Muscle layer of colon (tissue), 2 donors: Measurements from ENCODE around the gene BTBD1.
"Not testable (repeated sequence)": the region's sequence is repeated elsewhere in the genome, so short reads cannot be mapped to it uniquely, and the experiment has no call there.

Experiments
- H3K27ac ChIP-seq: one replicate; pipeline ENCODE4 v1.7.0; 2013; ENCODE audit warnings: low read depth, mild to moderate bottlenecking, low read length, moderate library complexity
- H3K27me3 ChIP-seq, 2 donors: one replicate each; pipeline ENCODE4 v1.7.0; 2013; ENCODE audit warnings: low read length in 2 of 2, mild to moderate bottlenecking in 2 of 2; ENCODE audit not compliant: insufficient read depth in 2 of 2, control insufficient read depth in 1 of 2
- H3K36me3 ChIP-seq: one replicate; pipeline ENCODE4 v1.7.0; 2013; ENCODE audit warnings: mild to moderate bottlenecking, low read length; ENCODE audit not compliant: insufficient read depth
- H3K4me1 ChIP-seq: one replicate; pipeline ENCODE4 v1.7.0; 2013; ENCODE audit warnings: mild to moderate bottlenecking, low read length; ENCODE audit not compliant: insufficient read depth
- H3K4me3 ChIP-seq, 2 donors: one replicate each; pipeline ENCODE4 v1.7.0; 2013; ENCODE audit warnings: low read length in 2 of 2, low read depth in 1 of 2, mild to moderate bottlenecking in 1 of 2, moderate library complexity in 1 of 2
- H3K9ac ChIP-seq: one replicate; pipeline ENCODE4 v1.7.0; 2013; ENCODE audit warnings: low read length
- H3K9me3 ChIP-seq: one replicate; pipeline ENCODE4 v1.7.0; 2013; ENCODE audit warnings: mild to moderate bottlenecking, low read length
- donor health status: abdominal sarcoma.
- donor health status: Adenocarcinoma of cecum.

BTBD1 gene

GRCh38 chr15:83011271-83012075, 55.6 kb downstream of the BTBD1 start, which contains the start of gene C15orf40:
C15orf40 (minus strand) TSS chr15:83011639; CDS start chr15:83011607, 32 bp downstream.
- H3K36me3 ChIP-seq: peaks cover 23% of the 10 kb centered on the region
- H3K27ac ChIP-seq: peak within 1 kb of the TSS; percentile 91
- peaks cover 25% of the 10 kb centered on the region for H3K4me1 ChIP-seq
- no peaks in the 10 kb centered on the region for H3K27me3 ChIP-seq
- H3K9ac ChIP-seq: peak within 1 kb of the TSS; percentile 69
- H3K4me3 ChIP-seq: peak within 1 kb of the TSS; percentile 71 to 99
- no peaks in the 10 kb centered on the region for H3K9me3 ChIP-seq

- Histone ChIP-seq H3K4me1 (peaks cover 25% of the 10 kb centered on the region), H3K9ac (peak overlapping the region; percentile 69), H3K4me3 (peak overlapping the region; percentile 71 to 99), H3K36me3 (peaks cover 23% of the 10 kb centered on the region), H3K9me3 (no peaks in the 10 kb centered on the region), H3K27me3 (no peaks in the 10 kb centered on the region), H3K27ac (peak overlapping the region; percentile 91)
Observed at GRCh38 chr15:83010709-83011270, 56.3 kb downstream of the BTBD1 start.

GRCh38 chr15:83000672-83001031, 66.4 kb downstream of the BTBD1 start:
- H3K4me1 ChIP-seq, H3K4me3 ChIP-seq, H3K36me3 ChIP-seq, H3K9me3 ChIP-seq, H3K9ac ChIP-seq, H3K27me3 ChIP-seq, H3K27ac ChIP-seq: not testable (repeated sequence)

GRCh38 chr15:82999905-83000671, 67.0 kb downstream of the BTBD1 start:
- Histone ChIP-seq H3K27me3 (no peaks in the 10 kb centered on the region), H3K4me1 (peaks cover 7% of the 10 kb centered on the region), H3K27ac (peak overlapping the region; percentile 10), H3K4me3 (peak overlapping the region; percentile 9 to 39), H3K36me3 (no peaks in the 10 kb centered on the region), H3K9ac (peak overlapping the region; percentile 11), H3K9me3 (no peaks in the 10 kb centered on the region)

- Histone ChIP-seq H3K27ac (no peak overlapping the region), H3K4me3 (no peak overlapping the region), H3K36me3 (no peaks in the 10 kb centered on the region), H3K4me1 (peaks cover 7% of the 10 kb centered on the region), H3K9me3 (no peaks in the 10 kb centered on the region), H3K9ac (no peak overlapping the region), H3K27me3 (no peaks in the 10 kb centered on the region)
Observed at GRCh38 chr15:82999426-82999825, 67.6 kb downstream of the BTBD1 start.

GRCh38 chr15:82995938-82996337, 71.1 kb downstream of the BTBD1 start:
- Histone ChIP-seq H3K9me3 (no peaks in the 10 kb centered on the region), H3K27ac (no peak overlapping the region), H3K4me3 (no peak overlapping the region), H3K27me3 (no peaks in the 10 kb centered on the region), H3K9ac (no peak overlapping the region), H3K36me3 (peaks cover 4% of the 10 kb centered on the region), H3K4me1 (peaks cover 7% of the 10 kb centered on the region)

GRCh38 chr15:82995076-82995475, 72.0 kb downstream of the BTBD1 start:
- H3K4me1 ChIP-seq: peaks cover 4% of the 10 kb centered on the region
- no peak overlapping the region for H3K27ac ChIP-seq
- H3K27me3 ChIP-seq: no peaks in the 10 kb centered on the region
- H3K4me3 ChIP-seq: no peak overlapping the region
- H3K36me3 ChIP-seq: peaks cover 4% of the 10 kb centered on the region
- no peak overlapping the region for H3K9ac ChIP-seq
- H3K9me3 ChIP-seq: no peaks in the 10 kb centered on the region

- Histone ChIP-seq H3K27me3 (no peaks in the 10 kb centered on the region), H3K4me1 (no peaks in the 10 kb centered on the region), H3K9me3 (no peaks in the 10 kb centered on the region), H3K36me3 (peaks cover 14% of the 10 kb centered on the region), H3K27ac (no peak overlapping the region), H3K9ac (no peak overlapping the region), H3K4me3 (no peak overlapping the region)
Observed at GRCh38 chr15:82993144-82993543, 73.9 kb downstream of the BTBD1 start.

GRCh38 chr15:82992436-82992998, 74.5 kb downstream of the BTBD1 start:
- H3K9ac ChIP-seq: no peak overlapping the region
- no peaks in the 10 kb centered on the region for H3K27me3 ChIP-seq
- H3K36me3 ChIP-seq: peaks cover 14% of the 10 kb centered on the region
- H3K4me1 ChIP-seq: no peaks in the 10 kb centered on the region
- H3K27ac ChIP-seq: no peak overlapping the region
- H3K4me3 ChIP-seq: no peak overlapping the region
- no peaks in the 10 kb centered on the region for H3K9me3 ChIP-seq

GRCh38 chr15:82986442-82986780, 80.6 kb downstream of the BTBD1 start:
- no peaks in the 10 kb centered on the region for H3K9me3 ChIP-seq
- no peaks in the 10 kb centered on the region for H3K27me3 ChIP-seq
- H3K4me3 ChIP-seq: peak overlapping the region; percentile 59 to 89
- H3K27ac ChIP-seq: peak overlapping the region; percentile 67
- H3K36me3 ChIP-seq: peaks cover 11% of the 10 kb centered on the region
- H3K4me1 ChIP-seq: peaks cover 15% of the 10 kb centered on the region
- peak overlapping the region; percentile 90 for H3K9ac ChIP-seq

- Histone ChIP-seq H3K9me3 (no peaks in the 10 kb centered on the region), H3K4me3 (peak within 1 kb of the TSS; percentile 59 to 89), H3K36me3 (peaks cover 10% of the 10 kb centered on the region), H3K27ac (peak within 1 kb of the TSS; percentile 67), H3K27me3 (no peaks in the 10 kb centered on the region), H3K4me1 (peaks cover 15% of the 10 kb centered on the region), H3K9ac (peak within 1 kb of the TSS; percentile 90)
Observed at GRCh38 chr15:82985688-82986441, 81.2 kb downstream of the BTBD1 start, which contains the start of gene RAMAC. RAMAC (plus strand) TSS chr15:82986210; CDS start chr15:82989019, 2,809 bp downstream.
